GM18858 (cell line): Measurements from ENCODE around the gene NEK1.

Source experiments
- ATAC-seq: cut with Tn5 transposase; IDR thresholded peaks from one replicate; pipeline ENCODE4 v1.9.1; 2021; ENCODE audit not compliant: unreplicated experiment

Gene NEK1

DNA sequence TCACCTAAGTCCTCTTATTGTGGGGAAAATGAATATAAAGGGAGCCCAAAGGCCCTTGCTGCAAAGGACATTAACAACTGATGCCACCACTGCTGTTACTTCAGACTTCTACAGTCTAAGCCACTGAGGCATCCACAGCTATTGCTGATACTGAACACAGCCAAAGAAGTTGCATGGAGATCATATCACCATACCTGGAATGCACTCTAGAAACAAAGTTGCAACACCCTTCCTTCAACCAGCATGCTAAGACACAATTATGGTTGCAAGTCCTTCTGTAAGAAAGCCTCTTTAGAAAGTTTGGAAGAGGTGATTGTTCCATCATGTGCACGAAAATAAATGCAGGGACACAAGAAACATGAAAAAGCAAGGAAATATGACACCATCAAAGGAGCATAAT is 236.0 kb downstream of the NEK1 start:
- ATAC-seq = no peak

- ATAC-seq = no peak
Observed at GRCh38 chr4:169372791-169373190, 239.6 kb downstream of the NEK1 start.

DNA sequence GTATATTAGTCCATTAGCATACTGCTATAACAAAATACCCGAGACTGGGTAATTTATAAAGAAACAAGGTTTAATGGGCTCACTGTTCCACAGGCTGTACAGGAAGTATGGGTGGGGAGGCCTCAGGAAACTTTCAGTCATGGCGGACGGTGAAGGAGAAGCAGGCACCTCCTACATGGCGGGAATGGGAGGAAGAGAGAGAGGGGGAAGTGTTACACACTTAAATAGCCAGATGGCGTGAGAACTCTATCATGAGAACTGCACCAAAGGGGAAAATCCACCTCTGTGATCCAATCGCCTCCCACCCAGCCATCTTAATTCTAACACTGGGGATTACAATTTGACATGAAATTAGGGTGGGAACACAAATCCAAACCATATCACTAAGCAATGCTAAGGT is 242.7 kb downstream of the NEK1 start:
- ATAC-seq = no peak

DNA sequence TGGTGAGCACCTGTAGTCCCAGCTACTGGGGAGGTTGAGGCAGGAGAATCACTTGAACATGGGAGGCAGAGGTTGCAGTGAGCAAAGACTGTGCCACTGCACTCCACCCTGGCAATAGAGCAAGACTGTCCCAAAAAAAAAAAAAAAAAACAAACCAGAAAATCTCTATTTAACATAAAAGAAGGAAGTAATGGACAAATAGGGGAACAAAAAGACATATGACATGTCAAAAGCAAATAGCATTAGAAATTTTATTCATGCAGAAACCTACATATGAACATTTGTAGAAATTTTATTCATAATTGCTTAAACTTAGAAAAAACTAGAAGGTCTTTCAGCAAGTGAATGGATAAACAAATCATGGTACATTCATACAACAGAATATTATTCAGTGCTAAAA is 244.6 kb downstream of the NEK1 start:
- ATAC-seq = no peak

DNA sequence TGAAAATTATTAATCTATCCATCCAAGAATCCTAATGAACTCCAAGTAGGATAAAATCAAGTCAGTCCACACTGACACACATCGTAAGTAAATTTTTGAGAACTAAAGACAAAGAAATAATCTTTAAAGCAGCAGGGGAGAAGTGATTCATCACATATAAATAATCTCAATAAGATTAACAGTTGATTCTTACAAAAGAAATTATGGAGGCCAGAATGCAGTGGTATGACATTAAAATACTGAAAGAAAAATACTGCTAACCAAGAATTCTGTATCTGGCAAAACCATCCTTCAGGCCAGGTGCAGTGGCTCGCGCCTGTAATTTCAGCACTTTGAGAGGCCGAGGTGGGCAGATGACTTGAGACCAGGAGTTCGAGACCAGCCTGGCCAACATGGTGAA is 245.6 kb downstream of the NEK1 start:
- ATAC-seq = no peak

DNA sequence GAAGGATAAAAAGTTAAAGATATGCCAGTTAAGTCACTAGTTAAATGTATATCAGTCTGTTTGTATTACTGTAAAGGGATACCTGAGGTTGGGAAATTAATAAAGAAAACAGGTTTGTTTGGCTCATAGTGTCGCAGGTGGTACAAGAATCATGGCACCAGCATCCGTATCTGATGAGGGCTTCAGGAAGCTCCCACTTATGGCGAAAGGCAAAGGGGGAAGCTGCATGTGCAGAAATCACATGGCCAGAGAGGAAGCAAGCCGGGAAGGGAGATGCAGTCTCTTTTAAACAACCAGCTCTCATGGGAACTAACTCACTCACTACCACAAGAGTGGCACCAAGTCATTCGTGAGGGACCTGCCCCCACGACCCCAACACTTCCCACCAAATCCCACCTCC is 249.8 kb downstream of the NEK1 start:
- no peak for ATAC-seq

DNA sequence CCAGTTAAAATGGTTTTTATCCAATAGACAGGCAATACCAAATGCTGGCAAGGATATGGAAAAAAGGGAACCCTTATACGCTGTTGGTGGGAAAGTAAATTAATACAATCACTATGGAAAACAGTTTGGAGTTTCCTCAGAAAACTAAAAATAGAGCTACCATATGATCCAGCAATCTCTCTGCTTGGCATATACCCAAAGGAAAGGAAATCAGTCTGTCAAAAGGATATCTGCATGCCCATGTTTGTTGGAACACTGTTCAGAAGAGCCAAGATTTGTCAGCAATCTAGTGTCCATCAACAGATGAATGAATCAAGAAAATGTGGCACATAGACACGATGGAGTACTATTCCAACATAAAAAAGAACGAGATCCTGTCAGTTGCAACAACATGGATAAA is 250.6 kb downstream of the NEK1 start:
- no peak for ATAC-seq

DNA sequence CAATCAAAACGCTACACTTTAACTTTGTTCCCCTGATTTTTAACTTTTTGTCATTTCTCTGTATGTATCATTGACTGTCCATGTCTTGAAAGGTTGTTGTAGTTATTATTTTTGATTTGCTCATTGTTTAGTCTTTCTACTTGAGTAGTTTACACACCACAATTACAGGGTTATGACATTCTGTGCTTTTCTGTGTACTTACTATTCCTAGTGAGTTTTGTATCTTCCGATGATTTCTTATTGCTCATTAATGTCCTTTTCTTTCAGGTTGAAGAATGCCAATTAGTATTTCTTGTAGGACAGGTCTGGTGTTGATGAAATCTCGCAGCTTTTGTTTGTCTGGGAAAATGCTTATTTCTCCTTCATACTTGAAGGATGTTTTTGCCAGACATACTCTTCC is 252.4 kb downstream of the NEK1 start:
- no peak for ATAC-seq

- ATAC-seq = no peak
Observed at GRCh38 chr4:169352360-169352759, 260.0 kb downstream of the NEK1 start.

- ATAC-seq = no peak
Observed at GRCh38 chr4:169351872-169352271, 260.5 kb downstream of the NEK1 start.

DNA sequence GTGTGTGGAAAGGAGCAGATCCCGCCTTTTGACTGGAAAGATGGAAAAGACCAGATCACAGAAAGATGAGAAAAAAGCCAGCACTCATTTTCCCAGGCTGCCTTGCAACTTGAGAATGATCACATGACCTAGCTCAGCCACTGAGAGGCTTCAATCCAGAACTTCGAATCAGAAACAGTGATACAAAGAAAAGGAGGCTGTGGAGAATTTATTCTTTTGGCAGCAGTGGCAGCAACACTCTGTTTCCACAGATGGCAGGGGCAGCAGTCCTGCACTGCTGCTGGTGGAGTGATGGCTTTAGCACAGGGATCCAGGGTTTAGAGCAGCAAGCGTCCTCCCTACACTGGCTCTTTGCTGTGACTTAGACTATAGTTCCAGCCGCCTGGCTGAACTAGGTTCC is 263.8 kb downstream of the NEK1 start:
- ATAC-seq = no peak

DNA sequence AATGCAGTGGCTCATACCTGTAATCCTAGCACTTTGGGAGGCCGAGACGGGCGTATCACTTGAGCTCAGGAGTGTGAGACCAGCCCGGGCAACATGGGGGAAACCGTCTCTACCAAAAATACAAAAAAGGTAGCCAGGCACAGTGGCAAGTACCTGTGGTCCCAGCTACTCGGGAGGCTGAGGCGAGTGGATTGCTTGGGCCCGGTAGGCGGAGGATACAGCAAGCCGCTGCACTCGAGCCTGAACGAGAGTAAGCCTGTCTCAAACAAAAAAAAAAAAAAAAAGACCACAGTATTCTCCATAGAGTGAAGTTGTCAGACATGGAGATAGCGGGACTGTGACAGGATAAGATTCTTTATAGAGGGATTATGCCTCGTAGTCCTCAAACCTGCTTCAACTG is 265.5 kb downstream of the NEK1 start:
- no peak for ATAC-seq

GRCh38 chr4:169345316-169345721 is 267.1 kb downstream of the NEK1 start:
- ATAC-seq = no peak
